OCI-LY7 (cell line): ENCODE measurements around the gene OBI1. TPM values are rescaled to one million over a fixed set of nuclear protein-coding genes. Genes with fewer than 3 reads are reported as not detected.

Experiments used
- BruUV-seq: library from RNA; stranded (reverse); fragments of 400-500 nt; replicated peaks from 2 replicates; lab custom pipeline; 2021; lab: Mats Ljungman, UMichigan
- CTCF ChIA-PET: fragments of 300-600 bp; sonication (Branson Sonifier 250); formaldehyde crosslinking; loops from one replicate; lab custom pipeline; 2022; ENCODE audit warnings: antibody characterized with exemption; ENCODE audit not compliant: unreplicated experiment; lab: Charles Lee
- POLR2A ChIA-PET: fragments of 300-600 bp; sonication (Branson Sonifier 250); formaldehyde crosslinking; loops from one replicate; lab custom pipeline; 2022; ENCODE audit warnings: antibody characterized with exemption; lab: Charles Lee
- DNase-seq: peaks from one replicate; pipeline ENCODE4 v3.0.0-alpha.2; 2015; ENCODE audit warnings: low spot score
- H2AFZ ChIP-seq: fragments of 200-600 bp; sonication (generic), shearing (Covaris generic); 2 replicates; pipeline ENCODE4 v1.6.1; 2014; ENCODE audit warnings: mild to moderate bottlenecking, antibody characterized with exemption, low read length, moderate library complexity
- H3K27ac ChIP-seq: fragments of 200-600 bp; sonication (generic); 2 replicates; pipeline ENCODE4 v1.5.1; 2014; ENCODE audit warnings: mixed run types, low read depth, mild to moderate bottlenecking, moderate library complexity, low read length, inconsistent platforms; ENCODE audit not compliant: poor library complexity, severe bottlenecking
- H3K36me3 ChIP-seq: fragments of 200-600 bp; sonication (generic); 2 replicates; pipeline ENCODE4 v1.6.1; 2014; ENCODE audit warnings: mild to moderate bottlenecking, antibody characterized with exemption, low read length, moderate library complexity, mixed read lengths; ENCODE audit not compliant: insufficient read depth
- H3K4me1 ChIP-seq: fragments of 200-600 bp; sonication (generic); 2 replicates; pipeline ENCODE4 v1.5.1; 2014; ENCODE audit warnings: mild to moderate bottlenecking, low read length; ENCODE audit not compliant: insufficient read depth, poor library complexity, severe bottlenecking
- H3K4me2 ChIP-seq: fragments of 200-600 bp; sonication (generic); 2 replicates; pipeline ENCODE4 v1.6.1; 2014; ENCODE audit warnings: mild to moderate bottlenecking, low read length
- H3K4me3 ChIP-seq: fragments of 200-600 bp; sonication (generic); 2 replicates; pipeline ENCODE4 v1.5.1; 2014; ENCODE audit warnings: mild to moderate bottlenecking, low read depth, low read length; ENCODE audit not compliant: poor library complexity, severe bottlenecking
- H3K79me2 ChIP-seq: fragments of 200-600 bp; sonication (generic); 2 replicates; pipeline ENCODE4 v1.6.1; 2016; ENCODE audit warnings: low read depth, mild to moderate bottlenecking, low read length, moderate library complexity, mixed read lengths; ENCODE audit not compliant: insufficient read depth
- H3K9me2 ChIP-seq: fragments of 200-600 bp; sonication (generic); 2 replicates; pipeline ENCODE4 v1.6.1; 2016; ENCODE audit warnings: mild to moderate bottlenecking, low read length, mixed read lengths; ENCODE audit not compliant: insufficient read depth
- H3K9me3 ChIP-seq: fragments of 200-600 bp; sonication (generic); 2 replicates; pipeline ENCODE4 v1.6.1; 2014; ENCODE audit warnings: mild to moderate bottlenecking, mixed run types, low read length, mixed read lengths
- H4K20me1 ChIP-seq: fragments of 200-600 bp; sonication (generic); 2 replicates; pipeline ENCODE4 v1.6.1; 2014; ENCODE audit warnings: mild to moderate bottlenecking, antibody characterized with exemption, low read length, moderate library complexity, mixed read lengths; ENCODE audit not compliant: insufficient read depth
- EZH2phosphoT487 ChIP-seq: fragments of 200-600 bp; sonication (generic); IDR thresholded peaks from 2 replicates; pipeline ENCODE4 v1.6.1; 2018; ENCODE audit warnings: low read depth, borderline replicate concordance, mild to moderate bottlenecking, mixed run types, antibody characterized with exemption, low read length, moderate library complexity, mixed read lengths
- intact Hi-C: fragments of 100-400 bp; cut with micrococcal nuclease; formaldehyde crosslinking; loops from one replicate; pipeline ENCODE4 v1.10.0; 2022; ENCODE audit not compliant: unreplicated experiment
- total RNA-seq, 2 experiments: library from RNA; depleted of rRNA in 1 of 2; stranded (reverse); fragments of >200 nt in 1 of 2; shearing (Covaris generic) in 1 of 2; gene quantifications; 2 replicates each; pipeline ENCODE4 v1.2.3, GENCODE V29; 2014 to 2022
- TF ChIP-seq, protein P1 (sequence below): fragments of 200-600 bp; sonication (generic); conservative IDR thresholded peaks from 2 replicates; pipeline ENCODE4 v1.5.1; 2014; ENCODE audit warnings: mild to moderate bottlenecking, antibody characterized with exemption, low read length, moderate library complexity, mixed read lengths

OBI1 gene
- total RNA-seq, 2 experiments from 2014 or later: 17.9 to 18.3 TPM

DNA sequence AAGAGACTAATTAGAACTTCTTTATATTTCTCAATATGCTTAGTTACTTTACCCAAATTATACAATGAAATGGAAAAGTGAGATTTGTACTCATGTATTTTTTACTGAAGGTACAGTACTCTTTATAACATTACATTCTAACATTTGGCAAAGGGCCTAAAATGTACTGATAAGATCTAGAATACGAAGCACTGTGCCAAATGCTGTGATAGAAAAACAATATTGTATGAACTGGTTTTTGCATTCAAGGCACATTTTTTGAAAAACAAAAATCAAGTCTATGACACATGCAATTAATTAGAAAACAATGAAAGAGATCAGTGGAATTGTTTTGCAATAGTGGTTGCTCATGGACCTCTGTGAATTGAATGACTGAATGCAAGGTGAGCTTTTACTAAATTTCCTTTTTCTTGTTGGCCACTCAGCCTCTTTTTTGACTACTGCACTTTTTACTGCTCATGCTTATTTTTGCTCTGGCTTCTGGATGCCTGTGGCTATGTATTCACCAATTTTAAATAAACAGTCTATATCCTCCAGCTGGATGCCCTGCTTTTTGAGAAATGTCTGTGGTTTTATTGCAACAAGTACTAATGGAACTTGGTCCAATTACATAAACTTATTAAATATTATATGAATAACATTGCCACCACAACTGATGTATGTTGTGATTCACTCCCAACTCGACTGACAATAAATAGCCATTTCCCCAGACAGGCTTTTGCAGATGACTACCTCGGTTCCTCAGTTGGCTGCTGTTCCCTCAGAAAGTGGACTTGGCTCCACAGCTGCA lies 41.4 kb upstream of the OBI1 start:
- DNase-seq: no peak
- Histone ChIP-seq H3K4me2 (no peak overlapping the region), H2AFZ (no peak overlapping the region), H3K9me2 (no peaks in the 10 kb centered on the region), H3K4me1 (no peaks in the 10 kb centered on the region), H3K27ac (no peak overlapping the region), H3K9me3 (no peaks in the 10 kb centered on the region), H3K36me3 (no peaks in the 10 kb centered on the region), H3K79me2 (no peaks in the 10 kb centered on the region), H4K20me1 (no peaks in the 10 kb centered on the region), H3K4me3 (no peak overlapping the region)
- TF ChIP-seq, protein P1, sequence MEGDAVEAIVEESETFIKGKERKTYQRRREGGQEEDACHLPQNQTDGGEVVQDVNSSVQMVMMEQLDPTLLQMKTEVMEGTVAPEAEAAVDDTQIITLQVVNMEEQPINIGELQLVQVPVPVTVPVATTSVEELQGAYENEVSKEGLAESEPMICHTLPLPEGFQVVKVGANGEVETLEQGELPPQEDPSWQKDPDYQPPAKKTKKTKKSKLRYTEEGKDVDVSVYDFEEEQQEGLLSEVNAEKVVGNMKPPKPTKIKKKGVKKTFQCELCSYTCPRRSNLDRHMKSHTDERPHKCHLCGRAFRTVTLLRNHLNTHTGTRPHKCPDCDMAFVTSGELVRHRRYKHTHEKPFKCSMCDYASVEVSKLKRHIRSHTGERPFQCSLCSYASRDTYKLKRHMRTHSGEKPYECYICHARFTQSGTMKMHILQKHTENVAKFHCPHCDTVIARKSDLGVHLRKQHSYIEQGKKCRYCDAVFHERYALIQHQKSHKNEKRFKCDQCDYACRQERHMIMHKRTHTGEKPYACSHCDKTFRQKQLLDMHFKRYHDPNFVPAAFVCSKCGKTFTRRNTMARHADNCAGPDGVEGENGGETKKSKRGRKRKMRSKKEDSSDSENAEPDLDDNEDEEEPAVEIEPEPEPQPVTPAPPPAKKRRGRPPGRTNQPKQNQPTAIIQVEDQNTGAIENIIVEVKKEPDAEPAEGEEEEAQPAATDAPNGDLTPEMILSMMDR: no peak
- no peak for TF ChIP-seq EZH2phosphoT487
- BruUV-seq: no TSS peak
- intact Hi-C loops: no loop called here
- CTCF ChIA-PET: no interaction called here
- POLR2A ChIA-PET: no interaction called here

DNA sequence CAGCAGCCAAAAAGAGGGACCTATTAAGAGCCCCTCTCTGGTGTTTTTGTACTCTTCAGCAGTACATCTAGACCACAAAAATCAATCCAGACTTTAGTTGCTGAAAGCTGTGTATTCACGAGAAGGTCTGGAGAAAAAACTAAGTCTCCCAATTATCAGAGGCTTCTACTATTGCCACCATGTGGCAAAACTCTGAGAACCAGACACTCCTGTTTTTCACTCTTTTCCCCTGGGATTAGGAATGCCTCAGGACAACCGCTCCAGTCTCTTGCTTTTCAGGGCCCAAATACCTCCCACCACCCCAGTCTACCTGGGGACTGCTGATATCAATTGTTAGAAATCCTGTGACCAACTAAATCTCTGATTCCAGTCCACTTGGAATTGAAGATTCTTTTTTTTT lies 30.1 kb upstream of the OBI1 start:
- ChIA-PET CTCF (no interaction called here), POLR2A (no interaction called here)
- TF ChIP-seq, protein P1: no peak
- no peak for TF ChIP-seq EZH2phosphoT487
- H3K79me2 ChIP-seq: no peaks in the 10 kb centered on the region
- H3K9me2 ChIP-seq: no peaks in the 10 kb centered on the region
- no peak overlapping the region for H3K4me2 ChIP-seq
- H4K20me1 ChIP-seq: no peaks in the 10 kb centered on the region
- no peak overlapping the region for H2AFZ ChIP-seq
- H3K4me1 ChIP-seq: no peaks in the 10 kb centered on the region
- intact Hi-C loops: no loop called here
- H3K4me3 ChIP-seq: no peak overlapping the region
- H3K9me3 ChIP-seq: no peaks in the 10 kb centered on the region
- BruUV-seq: no TSS peak
- no peaks in the 10 kb centered on the region for H3K36me3 ChIP-seq
- no peak for DNase-seq
- H3K27ac ChIP-seq: no peak overlapping the region

DNA sequence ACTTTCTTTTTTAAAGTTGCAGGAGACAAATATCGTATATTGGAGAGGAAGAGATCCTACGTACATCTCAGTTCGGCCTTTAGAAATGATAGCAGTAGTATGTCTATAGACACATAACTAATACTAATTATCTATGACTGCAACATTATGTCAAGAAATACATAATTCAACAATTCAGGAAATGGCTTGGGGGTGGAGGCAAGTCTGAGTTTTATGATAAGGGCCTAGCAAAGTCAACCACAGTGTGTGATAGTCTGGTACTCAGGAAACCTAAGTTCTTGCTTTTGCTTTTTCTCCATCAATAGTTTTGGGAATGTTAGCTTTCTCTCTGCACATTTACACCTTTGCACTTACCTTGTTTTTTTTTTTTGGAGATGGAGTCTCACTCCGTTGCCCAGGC lies 27.5 kb upstream of the OBI1 start:
- Histone ChIP-seq H3K79me2 (no peaks in the 10 kb centered on the region), H3K4me2 (no peak overlapping the region), H3K36me3 (no peaks in the 10 kb centered on the region), H3K9me3 (no peaks in the 10 kb centered on the region), H3K4me3 (no peak overlapping the region), H2AFZ (no peak overlapping the region), H3K9me2 (no peaks in the 10 kb centered on the region), H3K27ac (no peak overlapping the region), H4K20me1 (no peaks in the 10 kb centered on the region), H3K4me1 (no peaks in the 10 kb centered on the region)
- CTCF ChIA-PET: no interaction called here
- POLR2A ChIA-PET: interaction anchor here (0.6 kb wide), 1 partner anchor 24 kb away, joined by 3 read pairs; no protein-coding TSS in a partner anchor
- no peak for DNase-seq
- TF ChIP-seq, protein P1: no peak
- no peak for TF ChIP-seq EZH2phosphoT487
- BruUV-seq: no TSS peak
- intact Hi-C loops: no loop called here
